BJ (cell line): ENCODE measurements around the gene PXK. TPM values are rescaled to one million over a fixed set of nuclear protein-coding genes. Genes with fewer than 3 reads are reported as not detected.
A peak's percentile ranks its signal among the peaks of the same experiment; 100 is the strongest.
"Not testable (repeated sequence)": the region's sequence is repeated elsewhere in the genome, so short reads cannot be mapped to it uniquely, and the experiment has no call there.

ENCODE experiments used
- CTCF ChIA-PET: fragments of 350-600 bp; formaldehyde crosslinking; extraction: SDS; loops from one replicate; lab custom pipeline; 2021; ENCODE audit warnings: antibody characterized with exemption, inconsistent platforms; lab: Yijun Ruan, JAX
- POLR2A ChIA-PET: fragments of 300-600 bp; sonication (Branson Sonifier 250); formaldehyde crosslinking; extraction: SDS; loops from one replicate; lab custom pipeline; 2021; ENCODE audit warnings: antibody characterized with exemption; lab: Charles Lee
- DNase-seq: peaks from one replicate; pipeline ENCODE4 v3.0.0-alpha.2; 2011; ENCODE audit warnings: low read depth
- H3K27me3 ChIP-seq: 2 replicates; pipeline ENCODE4 v1.6.0; 2011; ENCODE audit warnings: low read length; ENCODE audit not compliant: control insufficient read depth, insufficient read depth
- H3K36me3 ChIP-seq: 2 replicates; pipeline ENCODE4 v1.5.1; 2011; ENCODE audit warnings: low read length; ENCODE audit not compliant: control insufficient read depth, insufficient read depth
- H3K4me3 ChIP-seq: 2 replicates; pipeline ENCODE4 v1.5.1; 2011; ENCODE audit warnings: low read depth, mild to moderate bottlenecking, control low read depth, low read length
- CTCF ChIP-seq: IDR thresholded peaks from 2 replicates; pipeline ENCODE4 v1.5.1; 2011; ENCODE audit warnings: low read depth, mild to moderate bottlenecking, control low read depth, inconsistent platforms, low read length, moderate library complexity; ENCODE audit not compliant: insufficient read depth
- polyA minus RNA-seq: library from RNA; depleted of rRNA, polyadenylated mRNA; stranded (reverse); fragments of >200 nt; gene quantifications from 2 replicates; pipeline ENCODE4 v1.2.3, GENCODE V29; 2011; rRNA and poly(A)+ RNA removed
- polyA plus RNA-seq: library from polyadenylated mRNA; depleted of rRNA; stranded (reverse); fragments of >200 nt; gene quantifications from 2 replicates; pipeline ENCODE4 v1.2.3, GENCODE V29; 2011; rRNA removed

The PXK gene
- polyA plus RNA-seq (36.4 and 38.9 TPM in 2 replicates), polyA minus RNA-seq (20.0 and 28.3 TPM in 2 replicates)

DNA sequence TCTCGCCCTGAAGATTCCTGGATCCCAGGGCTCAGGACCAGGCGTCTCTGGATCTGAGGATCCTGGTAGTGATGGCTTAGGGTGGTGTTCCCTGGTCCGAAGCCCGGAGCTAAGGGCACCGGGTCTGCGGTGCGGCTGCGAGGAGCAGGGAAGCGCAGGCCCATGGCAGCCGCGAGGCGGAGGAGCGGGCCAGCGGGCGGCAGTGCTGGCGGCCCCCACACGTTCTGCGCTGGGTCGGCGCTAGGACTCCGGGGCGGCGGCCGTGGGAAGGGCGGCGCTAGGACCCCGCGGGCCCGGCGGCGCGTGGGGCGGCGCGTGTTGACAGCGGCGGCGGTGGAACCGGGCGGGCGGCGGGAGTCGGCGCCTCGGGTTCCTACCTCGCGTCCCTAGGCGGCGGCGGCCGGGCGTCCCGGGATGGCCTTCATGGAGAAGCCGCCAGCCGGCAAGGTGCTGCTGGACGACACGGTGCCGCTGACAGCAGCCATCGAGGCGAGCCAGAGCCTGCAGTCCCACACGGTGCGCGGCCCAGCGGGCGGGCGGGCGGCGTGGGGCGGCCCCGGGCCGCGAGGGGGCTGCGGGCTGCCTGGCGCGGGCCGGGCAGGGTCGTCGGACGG is at the start of gene PXK:
PXK (plus strand) TSS at position 318 of the 614 bp plus-strand sequence; CDS start at position 415, 97 bp downstream.
- POLR2A ChIA-PET: interaction anchor here (0.6 to 0.9 kb wide), 2 partner anchors 27 to 59 kb away, joined by 3 to 6 read pairs; partner anchors contain the start of gene RPP14
- Histone ChIP-seq H3K36me3 (no peaks in the 10 kb centered on the region), H3K4me3 (peak within 1 kb of the TSS; percentile 77), H3K27me3 (no peaks in the 10 kb centered on the region)
- CTCF ChIA-PET: interaction anchor here (0.9 to 5.5 kb wide), 8 partner anchors 11 to 160 kb away, joined by 3 to 20 read pairs (median 4); partner anchors contain the start of genes HTD2, KCTD6 and RPP14
- peak; percentile 3; the same call in 1 of the 2 replicates for TF ChIP-seq CTCF
- no peak for DNase-seq

DNA sequence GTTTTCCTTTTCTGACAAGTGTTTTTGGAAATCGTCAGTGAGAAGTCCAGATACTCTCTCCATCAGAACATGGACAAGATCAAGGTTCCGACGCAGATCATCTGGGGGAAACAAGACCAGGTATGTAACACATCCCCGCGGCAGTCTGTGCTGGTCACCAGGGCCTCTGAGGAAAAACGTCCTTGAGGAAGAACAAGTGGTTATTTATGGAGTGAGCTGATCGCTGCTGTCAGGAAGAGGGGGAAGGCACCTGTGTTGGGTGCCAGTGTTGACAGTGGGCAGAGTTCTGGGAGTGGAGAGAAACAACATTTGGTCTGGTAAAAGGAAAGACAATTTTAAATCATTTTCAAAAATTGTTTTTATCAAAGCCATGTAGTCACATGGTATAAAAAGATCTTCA is 47.4 kb upstream of the PXK start:
- H3K36me3 ChIP-seq: no peaks in the 10 kb centered on the region; the same call in 1 of the 2 replicates
- no peak for TF ChIP-seq CTCF
- POLR2A ChIA-PET: no interaction called here
- no peak for DNase-seq
- CTCF ChIA-PET: interaction anchor here (2.1 kb wide), 1 partner anchor 15 kb away, joined by 8 read pairs; no protein-coding TSS in a partner anchor
- no peaks in the 10 kb centered on the region for H3K27me3 ChIP-seq
- H3K4me3 ChIP-seq: no peak overlapping the region

- Histone ChIP-seq H3K4me3 (no peak overlapping the region), H3K36me3 (no peaks in the 10 kb centered on the region; the same call in 1 of the 2 replicates), H3K27me3 (no peaks in the 10 kb centered on the region)
- CTCF ChIA-PET: interaction anchor here (1.3 to 1.8 kb wide), 2 partner anchors 19 to 49 kb away, joined by 4 to 9 read pairs; partner anchors contain the start of genes ABHD6, HTD2 and RPP14
- DNase-seq: no peak
- POLR2A ChIA-PET: no interaction called here
- TF ChIP-seq CTCF: no peak
These were observed 45.3 kb upstream of the PXK start for GRCh38 chr3:58287354-58287753.

DNA sequence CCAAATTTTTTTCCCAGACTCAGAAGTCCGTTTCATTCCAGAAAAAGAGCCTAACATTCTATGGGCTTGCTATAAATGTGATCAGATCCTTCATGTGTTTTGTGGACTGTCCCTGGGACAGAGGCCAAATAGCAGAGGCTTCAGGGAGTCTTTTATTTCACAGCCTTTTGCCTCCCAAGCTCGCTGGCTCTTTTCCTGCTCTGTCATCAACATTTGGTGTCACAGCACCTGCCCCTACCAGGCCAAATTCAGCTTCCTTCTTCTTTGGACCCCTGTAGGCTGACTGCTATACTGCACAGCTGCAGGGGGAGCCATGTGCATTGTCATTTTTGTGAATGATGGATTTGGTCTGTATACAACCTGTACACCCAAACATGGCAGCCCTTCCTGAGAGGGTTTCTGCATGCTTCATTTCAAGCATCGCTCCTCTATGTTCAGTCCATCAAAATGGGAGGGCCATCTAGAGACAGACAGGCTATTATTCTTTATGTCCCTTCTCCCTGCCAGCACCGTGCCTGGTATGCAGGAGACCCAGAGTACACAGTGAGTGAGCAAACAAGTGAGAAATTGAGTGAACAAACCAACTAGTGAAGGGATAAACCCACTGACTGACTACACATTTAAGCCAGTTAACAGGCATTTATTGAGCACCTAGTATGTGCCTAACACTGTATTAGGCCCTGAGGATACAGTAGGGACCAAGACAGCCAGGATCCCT is 44.5 kb upstream of the PXK start:
- DNase-seq: no peak
- Histone ChIP-seq H3K36me3 (no peaks in the 10 kb centered on the region; the same call in 1 of the 2 replicates), H3K27me3 (no peaks in the 10 kb centered on the region), H3K4me3 (no peak overlapping the region)
- ChIA-PET POLR2A (no interaction called here), CTCF (interaction anchor here (0.7 to 1.8 kb wide), 2 partner anchors 18 to 101 kb away, joined by 3 to 9 read pairs; partner anchors contain the start of genes HTD2 and RPP14)
- no peak for TF ChIP-seq CTCF

- H3K36me3 ChIP-seq, POLR2A ChIA-PET, DNase-seq, H3K27me3 ChIP-seq, H3K4me3 ChIP-seq: not testable (repeated sequence)
- CTCF ChIA-PET: interaction anchor here (0.7 kb wide), 1 partner anchor 102 kb away, joined by 3 read pairs; no protein-coding TSS in a partner anchor
These were observed 43.6 kb upstream of the PXK start for GRCh38 chr3:58288964-58289613.

- H3K36me3 ChIP-seq, POLR2A ChIA-PET, CTCF ChIA-PET, H3K4me3 ChIP-seq, H3K27me3 ChIP-seq, DNase-seq: not testable (repeated sequence)
These were observed 42.2 kb upstream of the PXK start for GRCh38 chr3:58290446-58290845.
